SHP77 (cell line): ENCODE results near the gene FMNL2.

ENCODE experiments used
- DNase-seq, 2 experiments: peaks; one replicate each; lab custom pipeline; 2025; lab: John Stamatoyannopoulos, UW

Gene FMNL2

DNA sequence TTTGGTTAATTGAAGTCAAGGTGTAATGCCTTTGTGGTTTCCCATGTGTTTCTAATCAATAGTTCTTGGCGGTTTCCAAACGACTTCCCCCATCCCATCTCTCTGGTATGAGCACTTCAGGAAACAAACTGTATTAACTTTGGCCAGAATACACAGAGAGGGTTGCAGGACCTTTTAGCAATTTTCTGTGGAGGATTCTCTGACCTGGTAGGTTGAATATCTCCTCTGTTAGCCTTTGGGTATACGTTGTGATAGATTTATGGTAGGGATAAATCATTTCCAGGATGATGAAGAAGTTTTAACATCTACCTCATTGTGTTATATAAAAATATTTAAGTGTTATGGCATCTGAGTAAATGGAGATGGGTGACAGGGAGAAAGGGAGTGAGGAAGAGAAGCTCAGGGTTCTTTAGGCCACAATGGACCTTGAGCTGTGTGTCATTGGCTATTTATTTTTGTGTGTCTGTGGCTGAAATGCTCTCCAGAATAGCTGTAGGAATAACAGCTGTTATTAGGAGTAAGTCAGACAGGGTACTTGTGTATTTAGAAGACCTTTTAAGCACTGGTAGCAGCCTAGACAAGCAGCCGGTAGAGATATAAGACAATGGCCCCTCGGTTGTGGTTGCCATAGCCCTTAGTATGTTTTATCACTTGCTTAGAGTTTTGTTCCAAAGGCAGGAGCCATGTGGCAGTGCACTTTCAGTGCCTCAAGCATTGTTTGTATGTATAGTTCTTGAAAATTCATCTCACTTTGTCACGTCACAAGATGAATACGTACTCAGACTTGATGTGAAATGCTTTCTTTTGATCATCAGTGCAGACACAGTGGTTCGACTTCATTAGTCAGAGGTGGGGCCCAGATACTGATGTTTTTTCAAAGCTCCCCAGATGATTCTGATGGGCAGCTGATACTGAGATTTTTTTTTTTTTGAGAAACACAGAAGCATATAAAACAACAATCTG, 91.1 kb downstream of the FMNL2 start:
- DNase-seq, result no peak

DNA sequence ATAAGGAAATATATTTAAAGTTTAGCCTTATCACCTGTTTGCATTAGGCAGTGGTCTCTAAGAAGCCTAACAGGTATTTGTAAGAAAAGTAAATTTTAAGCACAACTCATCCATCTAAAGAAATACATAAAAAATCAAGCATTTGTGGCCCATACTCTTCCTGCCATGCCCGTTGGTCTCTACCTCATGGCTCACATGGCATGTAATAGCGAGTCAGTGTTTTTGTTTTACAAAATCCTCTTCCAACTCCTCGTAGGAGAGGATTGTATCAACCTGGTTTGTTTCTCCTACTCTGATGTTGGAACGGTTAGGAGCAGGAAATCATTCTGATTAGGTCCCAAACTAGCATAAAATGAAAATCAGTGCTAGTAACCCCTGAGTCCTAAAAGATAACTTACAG, 91.8 kb downstream of the FMNL2 start:
- no peak for DNase-seq

DNA sequence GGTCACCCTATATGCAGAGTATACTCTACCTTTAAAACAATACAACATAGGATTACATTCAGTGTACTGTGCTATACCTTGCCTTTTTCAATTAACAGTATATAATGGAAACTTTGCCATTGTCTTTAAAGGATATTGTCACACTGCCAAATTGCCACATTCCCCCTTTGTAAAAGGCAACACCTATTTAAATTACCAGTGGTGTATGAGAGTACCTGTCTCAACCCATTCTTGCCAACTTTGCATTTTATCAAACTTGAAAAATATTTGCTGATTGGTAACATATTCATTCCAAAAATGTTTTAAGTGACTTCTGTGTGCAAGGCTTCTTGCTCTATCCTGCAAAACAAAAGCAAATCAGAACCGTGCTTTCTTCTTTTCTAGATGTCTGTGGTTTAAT, 92.9 kb downstream of the FMNL2 start:
- DNase-seq, result no peak

DNA sequence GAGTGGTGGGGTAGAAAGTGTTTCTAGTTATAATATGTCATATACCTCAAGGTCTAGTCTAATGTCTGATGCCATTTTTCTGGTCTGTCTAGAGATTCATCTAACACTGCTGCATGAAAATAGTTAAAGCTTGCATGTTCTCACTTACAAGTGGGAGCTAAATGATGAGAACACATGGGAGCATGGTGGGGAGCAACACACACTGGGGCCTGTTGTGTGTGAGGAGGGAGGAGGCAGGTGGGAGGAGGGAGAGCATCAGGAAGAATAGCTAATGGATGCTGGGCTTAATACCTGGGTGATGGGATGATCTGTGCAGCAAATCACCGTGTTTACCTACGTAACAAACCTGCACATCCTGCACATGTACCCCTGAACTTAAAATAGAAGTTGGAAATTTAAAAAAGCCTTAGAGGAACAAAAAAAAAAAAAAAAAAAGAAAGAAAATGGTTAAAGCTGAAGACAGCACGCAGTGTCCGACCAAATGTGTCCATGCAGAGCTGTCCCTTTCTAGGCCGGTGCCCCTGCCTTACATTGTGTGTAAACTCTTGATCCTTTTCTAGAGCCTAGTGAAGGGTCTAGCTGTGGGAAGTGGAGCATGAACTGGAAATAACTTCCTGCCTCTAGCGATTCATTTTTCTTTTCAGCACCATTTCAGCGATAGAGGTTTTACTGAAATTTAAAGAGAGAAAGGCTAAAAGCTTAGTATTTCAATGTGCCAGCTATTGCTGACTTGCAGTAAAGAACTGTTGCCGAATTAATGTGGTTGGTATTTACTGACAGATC, 94.0 kb downstream of the FMNL2 start:
- no peak for DNase-seq

DNA sequence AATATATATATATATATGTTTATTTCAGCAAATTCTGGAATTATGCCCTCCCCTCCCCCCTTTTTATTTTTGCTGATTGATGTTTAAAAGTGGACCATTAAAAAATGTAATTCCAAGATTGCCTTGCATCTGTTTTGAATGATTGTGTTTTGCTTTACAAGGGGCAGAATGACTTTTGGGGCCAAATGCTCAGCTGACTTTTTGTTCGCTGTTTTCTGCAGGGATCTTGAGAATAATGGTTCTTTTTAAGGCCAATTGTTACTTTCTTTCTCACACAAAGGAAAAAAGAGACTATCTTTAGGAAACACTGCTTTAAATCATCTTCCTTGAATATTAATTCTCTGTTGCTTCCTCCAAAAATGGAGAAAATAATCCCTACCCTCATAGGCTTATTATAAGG, 95.9 kb downstream of the FMNL2 start:
- DNase-seq, result no peak

DNA sequence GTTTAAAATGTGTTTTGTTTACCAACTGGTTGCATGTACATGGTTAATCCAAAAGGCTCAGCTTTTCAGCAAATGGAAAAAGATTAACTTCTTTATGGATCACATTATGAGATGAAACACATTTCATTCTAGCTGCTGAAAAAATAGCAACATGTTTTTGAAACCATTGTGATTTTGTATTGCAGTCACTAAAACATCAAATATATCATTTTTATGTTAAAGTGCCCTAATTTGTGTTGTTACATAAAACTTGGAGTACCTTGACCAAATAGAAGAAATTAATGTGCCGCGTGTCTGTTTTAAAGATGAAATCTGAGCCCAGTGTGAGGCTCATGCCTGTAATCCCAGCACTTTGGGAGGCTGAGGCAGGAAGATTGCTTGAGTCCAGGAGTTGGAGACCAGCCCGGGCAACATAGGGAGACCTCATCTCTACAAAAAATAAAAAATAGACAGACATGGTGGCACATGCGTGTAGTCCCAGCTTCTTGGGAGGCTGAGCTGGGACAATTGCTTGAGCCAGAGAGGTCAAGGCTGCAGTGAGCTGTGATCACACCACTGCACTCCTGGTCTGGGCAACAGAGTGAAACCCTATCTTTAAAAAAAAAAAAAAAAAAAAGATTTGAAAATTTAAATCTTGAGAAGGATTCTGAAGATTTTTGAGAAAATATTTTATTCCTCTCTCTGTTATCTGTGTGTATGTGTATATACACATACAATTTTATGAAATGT, 96.6 kb downstream of the FMNL2 start:
- DNase-seq, result no peak

DNA sequence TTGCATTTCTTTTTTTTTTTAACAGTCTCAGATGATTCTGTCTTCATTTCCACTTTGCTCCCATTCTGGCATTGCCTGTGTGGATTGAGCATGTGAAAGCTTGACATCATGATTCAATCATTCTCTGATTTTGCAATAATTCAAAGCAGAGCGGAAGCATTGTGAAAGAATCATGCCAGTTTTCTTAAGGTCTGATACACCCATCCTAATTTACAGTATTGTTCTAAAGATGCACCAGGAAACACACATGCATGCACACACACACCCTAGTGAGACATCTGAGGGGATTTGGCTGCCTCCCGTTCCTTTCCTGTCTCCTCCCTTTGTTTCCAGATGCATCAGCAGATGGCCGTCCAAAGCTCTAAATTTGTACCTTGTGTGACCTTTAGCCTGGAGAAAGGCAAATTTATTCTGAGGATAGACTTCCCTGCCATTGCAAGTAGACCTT, 97.3 kb downstream of the FMNL2 start:
- no peak for DNase-seq

DNA sequence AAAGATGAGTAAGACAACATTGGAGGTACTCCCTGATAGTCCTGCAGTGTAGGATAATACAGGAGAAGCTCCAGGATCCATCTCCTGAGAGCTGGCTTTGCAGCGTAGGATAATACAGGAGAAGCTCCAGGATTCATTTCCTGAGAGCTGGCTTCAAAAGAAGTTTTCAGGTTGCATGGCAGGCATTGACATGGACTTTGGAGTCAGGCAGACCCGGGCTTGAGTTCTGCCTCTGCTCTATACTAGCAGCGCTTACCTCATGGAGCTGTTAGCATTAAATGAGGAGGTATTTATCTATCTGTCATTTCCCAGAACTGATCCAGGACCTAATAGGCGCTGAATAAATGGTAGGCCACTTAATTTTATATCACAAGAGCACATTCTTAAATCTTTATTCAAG, 97.8 kb downstream of the FMNL2 start:
- DNase-seq, result no peak

DNA sequence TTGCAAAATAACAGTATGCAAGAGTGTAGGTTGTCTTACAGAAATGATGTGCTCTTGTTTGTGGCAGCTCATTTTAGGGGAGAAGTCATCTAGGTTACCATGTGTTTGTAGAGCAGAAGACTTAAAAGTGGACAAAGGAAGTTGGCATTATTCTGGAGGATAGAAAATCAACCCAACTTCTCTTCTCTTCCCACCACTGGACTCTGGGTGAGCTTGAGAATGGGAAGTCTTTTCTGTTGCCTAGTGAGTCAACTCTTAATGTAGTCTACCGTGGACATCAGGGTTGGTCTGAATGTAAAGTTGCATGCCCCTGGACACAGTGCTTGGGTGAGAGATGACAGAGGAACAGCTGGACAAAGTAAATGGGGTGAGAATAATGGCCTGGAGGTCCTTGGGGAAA, 98.3 kb downstream of the FMNL2 start:
- no peak for DNase-seq

DNA sequence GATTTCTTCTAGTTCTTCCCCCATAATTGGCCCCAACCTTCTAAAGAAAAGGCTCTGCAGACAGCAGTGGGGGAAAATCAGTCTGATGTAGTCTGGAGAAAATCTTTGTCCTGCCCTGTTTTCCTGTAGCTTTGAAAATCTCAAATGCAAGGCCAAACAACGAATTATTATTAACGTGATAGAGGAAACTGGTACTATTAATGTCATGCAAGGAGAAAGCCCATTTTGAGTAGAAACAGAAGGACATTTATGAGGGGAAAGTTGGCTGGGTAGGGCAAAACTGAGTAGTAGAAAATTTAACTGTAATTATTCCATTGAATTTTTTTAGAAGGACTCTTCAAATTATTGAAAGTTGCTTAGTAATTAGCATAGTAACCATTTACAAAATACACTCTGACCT, 98.8 kb downstream of the FMNL2 start:
- no peak for DNase-seq

DNA sequence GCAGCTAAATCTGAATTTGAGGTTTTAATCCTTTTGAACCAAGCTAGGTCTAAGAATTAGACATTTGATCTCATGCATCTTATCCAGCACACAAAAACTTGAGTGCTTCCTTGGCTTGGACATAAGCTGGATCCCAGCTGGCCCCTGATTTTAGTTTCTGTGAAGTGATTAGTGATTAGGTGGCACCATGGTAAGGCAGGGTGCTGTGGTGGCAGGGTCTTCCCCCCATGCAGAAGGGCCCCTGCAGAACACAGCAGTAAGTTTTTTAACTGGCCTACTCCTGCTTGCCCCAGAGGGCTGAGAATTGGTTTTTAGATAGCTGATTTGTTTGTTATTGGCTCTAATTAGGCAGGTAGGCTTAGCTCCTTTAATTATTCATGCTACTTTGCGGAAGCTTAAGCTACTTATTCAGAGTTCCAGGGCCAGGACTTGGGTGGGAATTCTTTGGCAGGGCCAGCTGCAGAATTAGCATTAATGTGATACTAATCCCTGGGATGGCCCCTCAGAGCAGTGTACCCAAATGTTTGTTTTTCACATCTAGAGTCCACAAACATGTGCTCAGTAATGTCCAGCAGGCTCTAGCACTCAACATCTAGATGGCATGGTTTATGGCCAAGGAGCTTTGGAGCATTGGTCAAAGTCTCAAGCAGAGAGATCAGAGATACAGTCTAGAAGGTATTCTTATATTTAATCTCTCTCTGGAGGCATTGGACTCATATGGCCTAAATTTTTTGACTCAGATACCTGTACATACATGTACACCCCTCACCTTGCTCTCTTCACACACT, 99.6 kb downstream of the FMNL2 start:
- DNase-seq, result no peak

DNA sequence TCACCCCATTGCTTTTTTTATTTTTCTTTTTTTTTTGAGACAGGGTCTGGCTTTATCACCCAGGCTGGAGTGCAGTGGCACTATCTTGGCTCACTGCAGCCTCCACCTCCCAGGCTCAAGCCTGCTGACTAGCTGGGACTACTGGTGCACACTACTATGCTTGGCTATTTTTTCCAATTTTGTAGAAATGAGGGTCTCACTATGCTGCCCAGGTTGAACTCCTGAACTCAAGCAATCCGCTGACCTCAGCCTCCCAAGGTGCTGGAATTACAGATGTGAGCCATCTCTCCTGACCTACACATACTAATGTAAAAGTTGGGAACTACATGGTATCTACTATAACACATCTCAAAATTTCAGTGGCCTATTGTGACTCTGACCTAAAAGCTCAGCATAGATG, 101.2 kb downstream of the FMNL2 start:
- DNase-seq, result no peak

DNA sequence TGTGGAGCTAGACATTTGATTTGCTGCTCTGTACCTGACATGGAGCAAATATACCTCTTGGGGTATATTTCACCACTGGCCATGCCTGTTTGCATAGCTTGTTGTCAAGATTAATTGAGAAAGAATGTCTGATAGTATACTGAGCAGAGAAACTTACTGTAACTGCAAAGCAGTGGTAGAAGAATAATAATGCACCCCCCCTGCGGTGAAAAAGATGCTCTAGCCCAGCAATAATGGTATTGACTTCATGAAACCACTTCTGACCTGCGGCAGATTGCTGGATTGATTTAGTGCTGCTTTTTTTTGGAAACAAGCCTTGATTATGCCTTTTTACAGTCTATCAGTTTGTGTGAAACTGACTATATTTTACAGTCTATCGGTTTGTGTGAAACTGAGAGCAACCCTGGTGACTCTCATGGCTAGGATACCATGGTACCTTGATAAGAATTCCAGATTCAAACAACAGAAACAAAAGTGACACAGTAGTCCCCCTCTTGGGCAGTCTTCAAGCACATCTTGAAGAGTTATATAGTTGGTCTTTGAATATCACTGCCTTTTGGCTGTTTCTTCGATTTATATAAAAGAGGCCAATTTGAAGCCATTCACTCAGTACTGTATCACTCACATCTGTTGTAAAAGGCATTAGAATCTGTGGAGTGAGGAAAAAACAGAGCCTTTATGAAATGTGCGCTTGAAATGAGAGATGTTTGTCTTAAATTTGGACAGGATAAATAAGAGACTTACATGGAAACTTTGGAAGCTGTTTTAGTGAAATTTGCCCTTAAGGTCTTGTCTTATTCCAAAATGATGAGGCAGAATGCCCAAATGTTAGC, 102.5 kb downstream of the FMNL2 start:
- DNase-seq, result no peak

DNA sequence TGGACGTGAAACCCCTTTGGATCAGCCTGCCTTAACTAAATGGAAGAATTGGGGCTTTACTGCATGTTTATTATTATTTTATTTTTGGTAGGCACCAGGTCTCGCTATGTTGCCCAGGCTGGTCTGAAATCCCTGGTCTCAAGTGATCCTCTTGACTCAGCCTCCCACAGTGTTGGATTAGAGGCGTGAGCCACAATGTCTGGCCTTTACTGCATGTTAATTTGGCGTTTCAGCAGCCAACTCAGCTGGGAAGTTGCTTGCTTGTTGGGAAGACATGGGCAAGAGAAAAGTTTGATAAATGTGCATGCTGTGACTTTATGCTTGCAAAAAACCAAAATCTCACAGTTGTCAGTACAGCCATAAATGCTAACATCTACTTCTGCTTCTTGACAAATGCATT, 105.1 kb downstream of the FMNL2 start:
- DNase-seq, result no peak

DNA sequence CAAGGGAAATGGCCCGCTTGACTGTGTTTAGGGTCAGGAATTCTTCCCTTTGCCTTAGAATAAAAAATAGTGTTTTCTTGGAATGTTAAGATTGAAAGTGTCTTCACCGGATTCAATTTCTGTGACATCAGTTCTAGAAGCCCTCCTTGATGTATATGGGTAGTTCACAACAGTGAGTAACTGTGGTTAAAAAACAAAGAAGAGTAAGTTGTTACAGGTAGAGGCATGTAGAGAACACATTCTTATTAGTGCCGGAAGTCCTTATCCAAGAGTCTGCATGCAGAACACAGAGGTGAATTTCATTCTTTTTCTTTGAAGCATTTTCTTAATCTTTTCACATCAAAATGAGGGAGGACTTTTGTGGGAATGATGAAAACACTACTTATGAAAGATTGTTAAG, 105.5 kb downstream of the FMNL2 start:
- DNase-seq, result no peak

DNA sequence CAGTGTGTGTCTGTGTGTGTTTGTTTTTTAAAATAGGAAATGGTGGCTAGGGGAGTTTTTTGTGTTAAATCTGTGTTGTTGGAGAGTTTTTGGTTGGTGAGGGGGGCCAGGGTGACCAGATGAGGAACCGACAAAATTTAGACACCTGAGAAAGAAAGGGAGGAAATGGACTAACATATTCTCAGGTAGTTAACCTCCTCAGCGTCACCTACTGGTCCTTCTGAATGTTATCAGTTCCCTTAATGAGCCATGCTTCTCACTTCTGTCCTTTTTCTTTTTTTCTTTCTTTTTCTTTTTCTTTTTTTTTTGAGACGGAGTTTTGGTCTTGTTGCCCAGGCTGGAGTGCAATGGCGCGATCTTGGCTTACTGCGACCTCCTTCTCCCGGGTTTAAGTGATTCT, 107.0 kb downstream of the FMNL2 start:
- no peak for DNase-seq

DNA sequence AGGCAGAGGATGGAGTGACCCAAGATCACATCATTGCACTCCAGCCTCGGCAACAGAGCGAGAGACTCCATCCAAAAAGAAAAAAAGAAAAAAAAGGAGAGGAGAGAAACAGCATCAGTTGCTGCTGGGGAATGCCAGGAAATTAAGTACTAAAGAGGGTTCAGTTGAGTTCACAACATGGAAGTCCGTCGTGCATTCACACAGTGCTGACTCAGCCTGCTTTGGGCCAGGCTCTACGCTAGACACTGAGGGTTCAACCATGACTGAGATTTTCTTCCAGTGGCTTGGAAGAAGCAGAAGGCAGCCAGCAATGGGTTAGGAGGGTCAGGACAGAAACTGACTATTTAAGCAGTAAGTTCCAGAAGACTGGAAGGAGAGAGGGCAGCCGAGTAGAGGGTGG, 108.8 kb downstream of the FMNL2 start:
- no peak for DNase-seq

DNA sequence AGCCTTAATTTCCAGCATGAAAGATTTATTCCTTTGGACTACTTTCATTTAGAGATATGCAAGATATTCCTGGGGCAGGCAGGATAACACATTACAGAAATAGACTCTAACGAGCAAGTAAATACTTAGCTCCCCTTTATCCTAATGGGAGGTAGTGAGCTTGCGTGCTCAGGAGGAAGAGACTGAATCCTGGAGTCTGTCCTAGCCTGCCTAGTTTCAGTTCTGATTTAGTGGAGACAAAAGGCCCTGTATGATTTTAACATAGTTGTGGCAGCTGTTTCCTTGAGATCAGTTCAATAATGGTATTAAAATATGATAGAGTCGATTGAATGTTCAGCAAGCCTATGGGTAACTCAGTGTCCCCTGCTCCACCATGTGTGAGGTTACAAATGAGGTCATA, 109.5 kb downstream of the FMNL2 start:
- no peak for DNase-seq

DNA sequence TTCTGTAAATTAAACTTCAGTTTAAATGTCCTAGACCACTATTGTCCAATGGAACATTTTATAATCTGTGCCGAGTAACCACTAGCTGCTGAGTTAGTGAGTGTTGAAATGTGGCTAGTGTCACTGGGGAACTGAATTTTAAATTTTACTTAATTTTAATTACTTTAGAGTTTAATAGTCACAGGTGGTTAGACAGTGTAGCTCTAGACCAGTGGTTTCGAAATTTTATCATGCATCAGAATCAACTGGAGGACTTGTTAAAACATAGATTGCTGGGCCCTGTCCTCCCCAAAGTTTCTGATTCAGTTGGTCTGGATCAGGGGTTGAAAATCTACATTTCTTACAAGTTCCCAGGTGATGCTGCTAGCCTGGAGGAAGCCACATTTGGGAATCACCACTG, 110.4 kb downstream of the FMNL2 start:
- no peak for DNase-seq

DNA sequence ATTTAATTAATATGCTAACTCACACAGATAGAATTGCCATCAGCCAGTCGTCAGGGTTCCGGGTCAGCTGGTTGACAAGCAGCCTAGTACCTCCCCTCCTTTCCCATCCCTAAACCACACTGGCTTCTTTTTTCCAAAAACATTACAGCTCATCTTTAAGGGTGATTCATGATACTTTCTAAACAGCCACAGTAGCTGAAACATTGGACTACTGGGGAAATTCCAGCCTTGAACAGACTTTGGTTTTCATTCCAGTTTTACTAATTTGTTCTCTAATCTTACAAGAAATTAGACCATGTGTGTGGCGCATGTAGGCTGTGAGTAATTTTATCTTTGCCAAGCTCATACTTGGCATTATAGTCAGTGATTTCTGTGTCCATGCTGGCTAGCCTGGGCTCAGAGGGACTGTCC, 110.8 kb downstream of the FMNL2 start:
- DNase-seq, result no peak

DNA sequence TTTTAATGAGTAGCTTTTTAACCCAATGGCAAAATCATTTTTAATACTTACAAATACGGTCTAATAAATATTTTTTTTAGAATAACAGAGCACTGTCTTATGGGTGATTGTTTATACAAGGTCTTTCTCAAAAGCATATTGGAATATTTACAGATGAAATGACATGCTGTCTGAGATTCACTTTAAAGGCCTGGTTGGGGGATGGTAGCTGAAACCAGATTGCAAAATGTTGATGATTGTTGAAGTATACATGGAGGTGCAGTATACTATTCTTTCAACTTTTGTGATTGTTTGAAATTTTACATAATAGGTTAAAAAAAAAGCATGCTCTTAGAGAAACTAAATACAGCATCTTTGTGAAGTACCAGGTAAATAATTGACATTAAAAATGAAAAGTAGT, 111.2 kb downstream of the FMNL2 start:
- DNase-seq, result no peak
